Ascending aorta (tissue), 2 donors: ENCODE measurements around the gene HIGD2A. TPM values are rescaled to one million over a fixed set of nuclear protein-coding genes. Genes with fewer than 3 reads are reported as not detected.
"Not testable (repeated sequence)": the region's sequence is repeated elsewhere in the genome, so short reads cannot be mapped to it uniquely, and the experiment has no call there.

Experiments
- DNase-seq, 2 donors: peaks; one replicate each; pipeline ENCODE4 v3.0.0-alpha.2; 2019; ENCODE audit warnings: low spot score in 2 of 2
- H3K27ac ChIP-seq, 2 donors: fragments of 200-600 bp; sonication (generic); one replicate each; pipeline ENCODE4 v1.5.1; 2016 to 2017; ENCODE audit warnings: mild to moderate bottlenecking in 1 of 2
- H3K27me3 ChIP-seq: fragments of 200-600 bp; sonication (generic); one replicate; pipeline ENCODE4 v1.5.1; 2017
- H3K36me3 ChIP-seq, 2 donors: fragments of 200-600 bp; sonication (generic); one replicate each; pipeline ENCODE4 v1.5.1; 2016
- H3K4me1 ChIP-seq, 2 donors: fragments of 200-600 bp; sonication (generic); one replicate each; pipeline ENCODE4 v1.5.1; 2016 to 2017; ENCODE audit warnings: mild to moderate bottlenecking in 1 of 2
- H3K4me3 ChIP-seq, 2 donors: fragments of 200-600 bp; sonication (generic); one replicate each; pipeline ENCODE4 v1.5.1; 2016 to 2017; ENCODE audit warnings: mild to moderate bottlenecking in 1 of 2
- H3K9me3 ChIP-seq, 2 donors: fragments of 200-600 bp; sonication (generic); one replicate each; pipeline ENCODE4 v1.5.1; 2016
- intact Hi-C: fragments of 100-400 bp; cut with DNase I; formaldehyde crosslinking; loops from one replicate; pipeline ENCODE4 v1.15.1; 2023
- total RNA-seq: library from RNA; depleted of rRNA; stranded (reverse); fragments of >200 nt; gene quantifications from one replicate; pipeline ENCODE4 v1.1.0, GENCODE V29; 2016
- TF ChIP-seq, protein P1 (sequence below), 3 experiments: fragments of 200-600 bp in 2 of 3; fragments of 450-650 bp in 1 of 3; sonication (generic) in 2 of 3; IDR thresholded peaks; one replicate each; pipeline ENCODE4 v1.5.1; 2016 to 2019; ENCODE audit warnings: antibody characterized with exemption in 3 of 3, mild to moderate bottlenecking in 1 of 3, moderate library complexity in 1 of 3

Gene HIGD2A
- total RNA-seq, 1 donor from 2014 or later, result 36.7 TPM

DNA sequence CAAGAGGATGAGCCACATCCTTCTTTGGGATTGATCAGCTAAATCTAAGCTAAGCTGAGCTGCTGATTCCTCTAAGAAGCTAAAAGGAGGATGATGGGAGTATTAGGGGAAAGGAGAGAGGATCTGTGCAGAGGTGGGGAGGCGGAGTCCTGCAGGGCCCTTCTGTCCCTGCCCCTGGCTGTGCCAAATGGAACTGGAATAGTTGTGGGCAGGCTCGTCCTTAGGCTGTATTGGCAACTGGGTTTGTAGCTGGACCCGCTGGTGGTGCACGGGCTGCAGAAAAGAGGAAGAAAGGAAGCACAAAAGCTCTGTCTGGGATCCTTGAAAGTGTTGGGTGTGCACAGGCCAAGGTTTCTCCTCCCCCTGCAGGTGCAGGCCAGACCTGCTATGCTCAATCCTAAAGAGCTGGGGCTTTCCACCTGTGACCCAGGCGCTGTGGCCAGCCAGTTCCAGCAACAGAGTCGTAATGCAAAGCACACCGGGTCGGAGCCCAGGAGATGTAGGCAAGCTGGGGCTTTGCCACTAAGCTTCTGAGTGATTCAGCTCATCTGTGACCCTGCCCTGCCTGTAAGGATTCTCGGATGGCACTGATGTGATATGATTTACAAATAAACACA, 18.0 kb downstream of the HIGD2A start:
- H3K9me3 ChIP-seq, result no peaks in the 10 kb centered on the region
- no peak overlapping the region for H3K27ac ChIP-seq
- peak in 1 of 2 donors; percentile 38 for DNase-seq
- TF ChIP-seq, protein P1, sequence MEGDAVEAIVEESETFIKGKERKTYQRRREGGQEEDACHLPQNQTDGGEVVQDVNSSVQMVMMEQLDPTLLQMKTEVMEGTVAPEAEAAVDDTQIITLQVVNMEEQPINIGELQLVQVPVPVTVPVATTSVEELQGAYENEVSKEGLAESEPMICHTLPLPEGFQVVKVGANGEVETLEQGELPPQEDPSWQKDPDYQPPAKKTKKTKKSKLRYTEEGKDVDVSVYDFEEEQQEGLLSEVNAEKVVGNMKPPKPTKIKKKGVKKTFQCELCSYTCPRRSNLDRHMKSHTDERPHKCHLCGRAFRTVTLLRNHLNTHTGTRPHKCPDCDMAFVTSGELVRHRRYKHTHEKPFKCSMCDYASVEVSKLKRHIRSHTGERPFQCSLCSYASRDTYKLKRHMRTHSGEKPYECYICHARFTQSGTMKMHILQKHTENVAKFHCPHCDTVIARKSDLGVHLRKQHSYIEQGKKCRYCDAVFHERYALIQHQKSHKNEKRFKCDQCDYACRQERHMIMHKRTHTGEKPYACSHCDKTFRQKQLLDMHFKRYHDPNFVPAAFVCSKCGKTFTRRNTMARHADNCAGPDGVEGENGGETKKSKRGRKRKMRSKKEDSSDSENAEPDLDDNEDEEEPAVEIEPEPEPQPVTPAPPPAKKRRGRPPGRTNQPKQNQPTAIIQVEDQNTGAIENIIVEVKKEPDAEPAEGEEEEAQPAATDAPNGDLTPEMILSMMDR (IDR thresholded peaks at IDR 0.05), result no peak
- no peak overlapping the region for H3K4me3 ChIP-seq
- H3K36me3 ChIP-seq, result peaks cover 32 to 59% of the 10 kb centered on the region in 2 donors
- intact Hi-C loops, result no loop called here
- no peaks in the 10 kb centered on the region for H3K27me3 ChIP-seq
- H3K4me1 ChIP-seq, result no peaks in the 10 kb centered on the region

DNA sequence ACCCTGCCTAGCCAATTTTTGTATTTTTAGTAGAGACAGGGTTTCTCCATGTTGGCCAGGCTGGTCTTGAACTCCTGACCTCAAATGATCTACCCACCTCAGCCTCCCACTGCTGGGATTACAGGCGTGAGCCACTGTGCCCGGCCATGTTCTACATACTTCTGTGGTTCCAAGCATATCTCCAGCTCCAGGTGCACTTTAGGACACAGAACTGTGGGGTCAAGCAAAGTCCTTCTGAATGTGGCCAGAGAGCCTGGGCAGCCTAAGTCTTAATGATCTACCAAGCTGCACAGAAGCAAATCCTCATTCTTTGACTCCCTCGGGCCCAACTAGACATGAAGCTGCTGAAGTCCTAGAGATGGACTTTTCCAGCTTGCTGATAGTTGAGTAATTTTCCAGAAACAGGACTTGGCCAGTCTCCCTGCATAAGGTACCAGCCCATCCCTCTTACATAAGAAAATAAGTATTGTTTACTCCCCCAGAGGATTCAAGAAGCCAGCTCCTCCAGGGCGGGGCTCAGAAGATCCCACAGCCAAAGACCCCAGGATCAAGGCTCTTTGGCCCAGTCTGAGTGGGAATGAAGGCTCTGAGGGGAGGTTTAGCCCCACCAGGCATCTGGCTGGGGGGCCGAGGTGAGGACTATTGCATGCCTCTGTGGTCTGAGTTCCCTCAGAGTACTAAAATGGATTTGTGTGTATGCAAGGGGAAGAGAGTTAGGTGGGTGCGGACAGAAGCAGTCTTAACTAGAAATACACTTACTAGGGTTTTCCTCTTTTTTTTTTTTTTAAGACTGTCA, 19.1 kb downstream of the HIGD2A start:
- H3K9me3 ChIP-seq, result no peaks in the 10 kb centered on the region
- TF ChIP-seq, protein P1 (IDR thresholded peaks at IDR 0.05), result no peak
- no peaks in the 10 kb centered on the region for H3K27me3 ChIP-seq
- H3K4me3 ChIP-seq, result no peak overlapping the region
- H3K4me1 ChIP-seq, result no peaks in the 10 kb centered on the region
- H3K36me3 ChIP-seq, result peaks cover 32 to 59% of the 10 kb centered on the region in 2 donors
- no peak overlapping the region for H3K27ac ChIP-seq
- intact Hi-C loops, result no loop called here
- peak in 1 of 2 donors; percentile 58 for DNase-seq

DNA sequence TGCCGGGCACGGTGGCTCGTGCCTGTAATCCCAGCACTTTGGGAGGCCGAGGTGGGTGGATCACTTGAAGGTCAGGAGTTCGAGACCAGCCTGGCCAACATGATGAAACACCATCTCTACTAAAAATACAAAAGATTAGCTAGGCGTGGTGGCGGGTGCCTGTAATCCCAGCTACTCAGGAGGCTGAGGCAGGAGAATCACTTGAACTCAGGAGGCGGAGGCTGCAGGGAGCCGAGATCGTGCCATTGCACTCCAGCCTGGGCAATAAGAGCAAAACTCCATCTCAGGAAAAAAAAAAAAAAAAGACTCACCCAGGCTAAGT, 19.7 kb downstream of the HIGD2A start:
- H3K27me3 ChIP-seq, H3K27ac ChIP-seq, H3K4me3 ChIP-seq, DNase-seq, intact Hi-C loops, H3K4me1 ChIP-seq, H3K9me3 ChIP-seq: not testable (repeated sequence)
- peaks cover 32 to 59% of the 10 kb centered on the region in 2 donors for H3K36me3 ChIP-seq

DNA sequence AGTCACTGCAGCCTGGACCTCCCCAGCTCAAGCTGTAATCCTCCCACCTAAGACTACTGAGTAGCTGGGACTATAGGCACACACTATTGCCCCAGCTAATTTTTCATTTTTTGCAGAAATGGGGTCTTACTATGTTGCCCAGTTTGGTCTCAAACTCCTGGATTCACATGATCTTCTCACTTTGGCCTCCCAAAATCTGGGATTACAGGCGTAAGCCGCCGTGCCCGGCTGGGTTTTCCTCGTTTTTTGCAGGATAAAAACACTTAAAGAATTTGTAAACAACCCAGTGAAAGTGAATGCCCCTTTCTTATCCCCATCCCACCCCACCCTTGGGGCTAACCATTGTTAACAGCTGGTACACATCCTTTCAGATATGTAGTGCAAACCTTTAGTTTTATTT, 20.0 kb downstream of the HIGD2A start:
- Histone ChIP-seq H3K9me3 (no peaks in the 10 kb centered on the region), H3K27ac (no peak overlapping the region), H3K36me3 (peaks cover 32 to 59% of the 10 kb centered on the region in 2 donors), H3K4me3 (no peak overlapping the region), H3K27me3 (no peaks in the 10 kb centered on the region), H3K4me1 (peaks cover 0 to 4% of the 10 kb centered on the region in 2 donors)
- intact Hi-C loops, result no loop called here
- no peak for DNase-seq
- TF ChIP-seq, protein P1 (IDR thresholded peaks at IDR 0.05), result no peak

DNA sequence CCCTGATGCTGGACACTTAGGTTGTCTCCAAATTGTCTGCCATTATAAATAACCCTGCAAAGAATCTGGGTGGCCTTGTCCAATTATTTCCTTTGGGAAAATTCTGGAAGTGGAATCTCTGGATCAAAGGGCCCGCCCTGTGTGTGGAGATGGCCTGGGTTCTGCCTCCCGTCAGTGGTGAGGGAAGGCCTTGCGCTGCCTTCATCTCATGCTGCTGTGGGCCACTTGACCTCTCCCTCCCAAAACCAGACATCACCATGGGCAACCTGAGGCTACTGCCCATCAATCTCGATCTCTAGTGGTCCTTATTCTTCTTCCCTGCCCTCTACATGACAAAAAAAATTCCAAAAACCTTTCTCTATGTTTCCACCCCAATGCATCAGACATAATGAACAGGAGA, 21.2 kb downstream of the HIGD2A start:
- Histone ChIP-seq H3K27ac (no peak overlapping the region), H3K36me3 (peaks cover 32 to 48% of the 10 kb centered on the region in 2 donors), H3K9me3 (no peaks in the 10 kb centered on the region), H3K4me3 (no peak overlapping the region), H3K4me1 (peaks cover 0 to 16% of the 10 kb centered on the region in 2 donors), H3K27me3 (no peaks in the 10 kb centered on the region)
- peak in 1 of 2 donors; percentile 53 for DNase-seq
- TF ChIP-seq, protein P1 (IDR thresholded peaks at IDR 0.05), result no peak
- intact Hi-C loops, result no loop called here

DNA sequence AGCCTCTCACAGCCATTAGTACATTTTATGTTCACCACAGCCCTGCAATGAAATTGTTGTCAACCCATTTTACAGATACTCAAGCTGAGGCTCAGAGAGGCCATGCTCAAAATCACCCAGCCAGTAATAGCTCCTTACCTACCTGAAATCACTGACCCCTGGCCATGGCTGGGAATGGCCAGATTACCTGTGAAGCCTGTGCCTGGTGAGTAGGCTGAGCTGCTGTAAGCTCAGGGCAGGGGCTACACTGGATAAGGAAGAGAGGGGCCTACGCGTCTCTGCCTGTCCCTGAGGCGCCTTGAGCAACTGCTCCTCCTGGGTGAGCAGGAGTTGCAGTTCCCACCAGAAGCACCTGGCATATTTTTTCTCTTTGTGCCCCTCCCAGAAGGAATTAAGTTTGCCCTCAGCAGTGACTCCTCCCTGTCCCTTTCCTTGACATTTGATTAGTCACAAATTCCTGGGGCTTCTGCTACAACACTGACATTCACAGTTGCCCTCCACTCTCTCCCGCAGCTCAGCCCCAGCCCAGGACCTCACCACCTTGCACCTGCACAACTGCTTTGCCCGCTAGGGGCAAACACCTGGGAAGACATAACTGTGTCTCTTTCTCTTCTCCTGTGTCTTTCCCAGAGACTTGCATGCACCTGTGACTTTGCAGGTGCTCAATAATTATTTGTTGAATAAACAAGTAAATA, 22.1 kb downstream of the HIGD2A start:
- no peaks in the 10 kb centered on the region for H3K27me3 ChIP-seq
- intact Hi-C loops, result no loop called here
- no peak overlapping the region for H3K27ac ChIP-seq
- no peaks in the 10 kb centered on the region for H3K9me3 ChIP-seq
- H3K36me3 ChIP-seq, result peaks cover 31 to 41% of the 10 kb centered on the region in 2 donors
- DNase-seq, result no peak
- H3K4me3 ChIP-seq, result no peak overlapping the region
- peaks cover 0 to 24% of the 10 kb centered on the region in 2 donors for H3K4me1 ChIP-seq
- TF ChIP-seq, protein P1 (IDR thresholded peaks at IDR 0.05), result no peak
